ENCODE results near the gene APC2.
"Not testable (repeated sequence)": the region's sequence is repeated elsewhere in the genome, so short reads cannot be mapped to it uniquely, and the experiment has no call there.

Gene APC2

GRCh38 chr19:1511318-1512317 is 61.7 kb downstream of the APC2 start:
- DNase-seq (ENCODE audit: low read depth, low spot score): no peak

- no peak for DNase-seq (ENCODE audit: low read depth, low spot score)
These were observed 63.0 kb downstream of the APC2 start, which contains the start of gene ADAMTSL5 for GRCh38 chr19:1512671-1513498. Gene ADAMTSL5, minus strand, starts transcription at chr19:1513019. Its CDS starts 2,076 bp downstream, at chr19:1510943.

- DNase-seq (ENCODE audit: low read depth, low spot score): no peak
These were observed 63.8 kb downstream of the APC2 start for GRCh38 chr19:1513499-1514294.

- no peak for DNase-seq (ENCODE audit: low read depth, low spot score)
These were observed 64.4 kb downstream of the APC2 start for GRCh38 chr19:1514295-1514661.

- no peak for DNase-seq (ENCODE audit: low read depth, low spot score)
These were observed 65.2 kb downstream of the APC2 start for GRCh38 chr19:1514986-1515721.

GRCh38 chr19:1516395-1516753 is 66.5 kb downstream of the APC2 start:
- no peak for DNase-seq (ENCODE audit: low read depth, low spot score)

- no peak for DNase-seq (ENCODE audit: low read depth, low spot score)
These were observed 68.5 kb downstream of the APC2 start for GRCh38 chr19:1518471-1518870.

- not testable (repeated sequence) for DNase-seq (ENCODE audit: low read depth, low spot score)
These were observed 69.9 kb downstream of the APC2 start for GRCh38 chr19:1519802-1520201.

- DNase-seq (ENCODE audit: low read depth, low spot score): no peak
These were observed 70.4 kb downstream of the APC2 start for GRCh38 chr19:1520203-1520780.

GRCh38 chr19:1521636-1522035 is 71.7 kb downstream of the APC2 start:
- DNase-seq (ENCODE audit: low read depth, low spot score): no peak

- no peak for DNase-seq (ENCODE audit: low read depth, low spot score)
These were observed 72.1 kb downstream of the APC2 start for GRCh38 chr19:1522061-1522460.

- DNase-seq (ENCODE audit: low read depth, low spot score): no peak
These were observed 72.9 kb downstream of the APC2 start for GRCh38 chr19:1522838-1523237.

Data from iPS DF 19.7 (cell line).